NAMALWA (cell line): Measurements from ENCODE around the gene NAALAD2.
A peak's percentile ranks its signal among the peaks of the same experiment; 100 is the strongest.
"Not testable (repeated sequence)": the region's sequence is repeated elsewhere in the genome, so short reads cannot be mapped to it uniquely, and the experiment has no call there.

Experiments
- DNase-seq: peaks from one replicate; pipeline ENCODE4 v3.0.0-alpha.2; 2015; ENCODE audit warnings: low spot score

The NAALAD2 gene

DNA sequence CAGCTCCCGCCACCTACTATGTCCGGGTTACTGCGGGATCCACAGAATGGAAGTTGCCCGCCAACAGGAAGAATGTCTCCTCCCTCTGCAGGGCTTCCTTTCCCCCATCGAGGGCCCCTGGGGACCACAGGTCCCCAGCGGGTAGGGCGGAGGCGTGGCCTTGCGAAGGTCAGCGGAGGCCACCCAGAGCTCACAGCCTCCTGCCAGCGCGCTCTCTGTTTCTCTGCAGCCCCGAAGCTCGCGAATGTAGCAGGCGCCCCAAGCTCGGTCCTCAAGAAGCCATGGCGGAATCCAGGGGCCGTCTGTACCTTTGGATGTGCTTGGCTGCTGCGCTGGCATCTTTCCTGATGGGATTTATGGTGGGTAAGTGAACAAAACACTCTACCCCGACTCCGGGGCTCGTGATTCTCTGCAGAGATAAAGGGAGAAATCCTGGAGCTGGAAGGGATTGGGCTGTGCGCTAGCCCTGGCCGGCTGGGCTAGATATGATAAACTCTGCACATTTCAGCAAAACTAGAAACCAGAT lies at the start of gene NAALAD2:
Gene NAALAD2 (plus strand): TSS at position 186 of the 526 bp plus-strand sequence. CDS start 96 bp downstream, at position 282.
- no peak for DNase-seq

DNA sequence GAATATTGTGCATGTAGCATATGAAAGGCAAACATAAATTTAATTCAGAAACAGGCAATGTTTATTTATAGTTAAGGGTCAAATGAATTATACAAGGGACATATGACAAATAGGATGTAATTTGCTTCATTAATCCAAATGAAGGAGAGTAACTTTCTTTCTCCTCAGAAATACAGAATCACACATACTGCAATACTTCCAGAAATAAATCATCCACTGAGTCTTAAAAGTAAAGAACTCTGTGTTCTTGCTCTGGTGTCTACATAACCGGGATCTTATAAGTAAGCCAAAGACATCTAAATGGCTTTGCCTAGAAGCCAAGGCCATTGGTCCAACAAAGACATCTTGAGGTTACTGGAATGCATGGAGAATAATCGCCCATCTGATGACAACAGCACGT lies 48.8 kb upstream of the NAALAD2 start, which contains the start of gene UBTFL1:
Gene UBTFL1 (plus strand): TSS at position 301 of the 400 bp plus-strand sequence. CDS start 0 bp downstream, at position 301.
- DNase-seq, result not testable (repeated sequence)

DNA sequence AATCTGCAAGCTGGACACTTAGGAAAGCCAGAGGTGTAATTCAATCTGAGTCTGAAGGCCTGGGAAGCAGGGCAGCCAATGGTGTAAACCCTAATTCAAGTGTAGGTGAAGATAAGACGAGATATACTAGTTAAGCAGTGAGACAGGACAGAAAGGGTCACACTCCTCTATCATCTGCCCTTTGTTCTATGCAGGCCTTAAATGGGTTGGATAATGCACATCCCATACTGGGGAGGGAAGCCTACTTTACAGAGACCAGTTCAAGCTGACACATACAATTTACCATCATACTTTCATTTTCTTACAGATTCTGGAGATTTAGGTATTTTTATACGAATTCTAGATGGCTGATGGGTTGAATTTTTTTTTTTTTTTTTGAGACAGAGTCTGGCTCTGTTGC lies 45.7 kb upstream of the NAALAD2 start:
- not testable (repeated sequence) for DNase-seq

GRCh38 chr11:90095230-90095924 lies 39.1 kb upstream of the NAALAD2 start:
- DNase-seq, result not testable (repeated sequence)

DNA sequence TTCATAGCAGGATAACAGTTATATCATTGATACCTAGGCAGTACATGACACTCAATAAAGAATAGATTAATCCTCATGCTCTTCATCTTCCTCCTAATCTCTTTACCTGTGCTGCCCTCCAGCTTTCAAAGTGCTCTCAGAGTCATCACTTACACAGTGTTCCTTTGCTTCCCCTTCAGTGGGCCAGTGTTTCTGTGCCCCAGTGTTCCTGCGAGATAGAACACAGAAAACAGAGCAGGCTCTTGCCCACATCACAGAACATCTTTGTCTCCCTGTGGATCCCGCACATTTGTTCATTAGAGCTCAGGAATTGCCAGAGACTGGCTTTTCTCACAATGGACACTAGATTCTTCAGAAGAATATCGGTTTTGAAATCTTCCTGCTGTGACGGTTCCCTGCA lies 36.2 kb upstream of the NAALAD2 start:
- not testable (repeated sequence) for DNase-seq

DNA sequence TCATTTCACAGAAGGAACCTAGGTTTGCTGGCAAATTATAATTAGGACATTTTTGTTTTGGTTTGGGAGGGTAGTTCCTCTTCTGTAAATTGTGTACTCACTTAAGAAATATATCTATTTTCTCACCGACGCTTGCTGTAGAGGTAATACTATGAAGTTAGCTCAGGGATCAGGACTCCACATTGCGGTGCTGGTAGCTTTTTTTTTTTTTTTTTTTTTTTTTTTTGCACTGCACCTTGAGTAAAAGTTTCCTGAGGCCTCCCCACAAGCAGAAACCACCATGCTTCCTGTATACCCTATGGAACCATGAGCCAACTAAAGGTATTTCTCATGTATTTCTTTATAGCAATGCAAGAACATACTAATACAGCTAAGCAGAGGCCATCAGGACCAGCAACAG lies 34.0 kb upstream of the NAALAD2 start:
- no peak for DNase-seq

DNA sequence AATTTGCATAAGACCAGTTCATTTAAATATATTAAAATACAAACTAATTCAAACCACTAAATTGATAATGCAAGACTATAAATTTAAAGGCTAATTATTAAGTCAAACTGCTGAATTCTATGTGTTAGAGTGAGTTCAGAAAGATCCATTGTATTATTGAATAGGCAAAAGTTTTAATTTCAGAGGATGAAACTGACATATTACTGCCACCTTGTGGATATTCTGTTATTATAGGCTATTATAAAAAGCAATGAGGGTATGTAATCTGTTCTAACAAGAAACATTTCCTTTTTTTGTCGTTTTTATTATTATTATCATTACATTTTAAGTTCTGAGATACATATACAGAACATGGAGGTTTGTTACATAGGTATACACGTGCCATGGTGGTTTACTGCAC lies 20.9 kb upstream of the NAALAD2 start:
- peak; percentile 21 for DNase-seq

- DNase-seq, result no peak
These were observed 14.3 kb upstream of the NAALAD2 start for GRCh38 chr11:90120191-90120590.

DNA sequence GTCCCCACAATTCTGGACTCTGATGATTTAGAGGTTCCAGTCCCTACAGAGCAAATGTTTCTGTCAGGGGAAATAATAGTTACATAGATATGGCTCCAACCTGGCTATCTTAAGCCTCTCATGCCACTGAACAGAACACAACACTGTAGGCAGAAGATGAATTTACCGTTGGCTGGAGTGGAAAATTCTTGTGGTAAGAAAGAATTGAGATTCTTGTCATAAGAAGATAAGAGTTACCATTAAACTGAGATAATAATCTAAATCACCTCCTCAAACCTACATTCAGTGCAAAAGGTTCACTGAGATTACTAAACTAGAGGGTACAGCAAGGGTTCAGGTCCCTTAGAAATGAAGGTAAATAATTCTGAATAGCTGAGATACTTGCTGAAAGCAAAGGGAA lies 10.1 kb upstream of the NAALAD2 start:
- no peak for DNase-seq

- DNase-seq, result no peak
These were observed 9.5 kb upstream of the NAALAD2 start for GRCh38 chr11:90124946-90125345.

DNA sequence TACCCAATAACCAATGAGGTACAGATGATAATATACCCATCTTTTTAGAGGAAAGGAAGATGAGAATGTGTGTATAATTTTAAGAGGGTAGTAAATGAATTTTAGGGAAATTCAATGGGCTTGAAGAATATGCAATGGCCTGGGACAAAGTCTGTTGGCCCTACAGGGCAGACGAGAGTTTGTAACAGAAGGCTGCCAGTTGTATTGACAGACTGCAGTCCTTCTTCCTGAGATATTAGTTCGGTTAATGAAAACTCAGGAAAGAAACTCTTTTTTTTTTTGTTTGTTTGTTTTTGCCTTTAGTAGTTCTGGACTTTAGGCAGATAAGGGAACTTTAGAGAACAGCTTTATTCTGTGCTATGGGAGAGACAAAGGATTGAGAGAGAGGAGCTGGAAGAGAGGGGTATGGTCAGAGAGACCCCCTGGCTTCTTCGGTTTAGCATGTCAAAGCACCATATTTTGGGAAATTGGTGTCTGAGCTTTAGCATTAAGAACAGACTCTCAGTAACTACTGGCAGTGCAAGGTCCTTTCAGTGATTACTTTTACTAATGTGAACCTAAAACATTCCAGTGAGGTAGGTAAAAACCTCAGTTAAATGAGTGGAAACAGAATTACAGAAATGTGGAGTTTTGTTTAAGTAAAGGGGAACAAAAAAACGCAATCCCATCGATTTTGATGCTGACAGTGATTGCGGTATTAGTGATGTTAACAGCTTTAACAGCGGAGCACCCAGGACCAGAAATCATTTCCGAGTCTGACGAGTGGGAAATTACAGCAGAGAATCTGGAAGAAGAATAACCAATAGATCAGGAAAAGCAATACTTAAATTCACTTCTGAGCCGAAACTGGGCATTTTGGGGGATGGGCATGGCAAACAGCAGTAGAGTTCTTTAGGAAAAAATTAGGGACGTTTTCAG lies 644 bp upstream of the NAALAD2 start:
- DNase-seq, result no peak

DNA sequence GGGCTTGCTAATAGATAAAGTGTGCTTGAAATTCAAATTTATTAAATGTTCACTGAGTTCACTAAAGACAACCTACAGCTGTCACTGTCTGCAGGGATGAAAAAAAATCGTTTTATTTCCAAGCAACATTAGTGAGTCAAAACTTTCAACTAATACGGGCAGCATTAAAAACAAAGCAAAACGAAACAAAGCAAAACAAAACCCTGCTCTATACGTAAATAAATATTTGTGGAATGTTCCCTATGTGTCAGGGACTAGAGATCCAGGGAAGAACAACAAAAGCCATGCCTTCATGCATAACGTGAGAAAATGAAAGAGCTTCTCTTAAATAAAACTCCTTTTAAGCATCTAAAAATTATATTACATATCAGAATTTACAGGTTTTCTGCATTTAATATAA lies 553 bp downstream of the NAALAD2 start:
- no peak for DNase-seq

DNA sequence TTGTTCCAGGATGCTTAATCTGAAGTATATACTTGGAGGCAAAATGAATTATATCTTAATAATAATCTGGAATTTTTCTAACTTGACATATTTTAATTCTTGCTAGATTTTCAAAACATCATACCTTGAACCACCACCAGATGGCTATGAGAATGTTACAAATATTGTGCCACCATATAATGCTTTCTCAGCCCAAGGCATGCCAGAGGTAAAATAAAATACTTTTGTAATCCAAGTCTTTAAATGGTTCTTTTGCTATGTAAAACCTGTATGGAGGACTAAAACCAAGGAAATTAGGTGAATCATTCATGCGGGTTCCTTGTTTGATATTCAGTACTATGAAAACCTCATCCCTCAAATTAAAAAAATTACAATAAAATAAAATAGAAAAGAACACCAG lies 14.4 kb downstream of the NAALAD2 start:
- peak; percentile 13 for DNase-seq

DNA sequence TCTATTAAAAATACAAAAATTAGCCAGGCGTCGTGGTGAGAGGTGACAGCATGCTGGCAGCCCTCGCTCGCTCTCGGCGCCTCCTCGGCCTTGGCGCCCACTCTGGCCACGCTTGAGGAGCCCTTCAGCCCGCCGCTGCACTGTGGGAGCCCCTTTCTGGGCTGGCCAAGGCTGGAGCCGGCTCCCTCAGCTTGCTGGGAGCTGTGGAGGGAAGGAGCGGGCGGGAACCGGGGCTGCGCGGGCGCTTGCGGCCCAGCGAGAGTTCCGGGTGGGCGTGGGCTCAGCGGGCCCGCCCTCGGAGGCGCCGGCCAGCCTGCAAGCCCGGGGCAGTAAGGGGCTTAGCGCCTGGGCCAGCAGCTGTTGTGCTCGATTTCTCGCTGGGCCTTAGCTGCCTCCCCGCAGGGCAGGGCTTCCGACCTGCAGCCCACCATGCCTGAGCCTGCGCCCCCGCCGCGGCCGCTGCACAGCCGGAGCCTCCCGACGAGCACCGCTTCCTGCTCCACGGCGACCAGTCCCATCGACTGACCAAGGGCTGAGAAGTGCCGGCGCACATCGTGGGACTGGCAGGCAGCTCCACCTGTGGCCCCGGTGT lies 32.6 kb downstream of the NAALAD2 start:
- DNase-seq, result not testable (repeated sequence)

GRCh38 chr11:90167704-90168103 lies 33.2 kb downstream of the NAALAD2 start:
- not testable (repeated sequence) for DNase-seq

DNA sequence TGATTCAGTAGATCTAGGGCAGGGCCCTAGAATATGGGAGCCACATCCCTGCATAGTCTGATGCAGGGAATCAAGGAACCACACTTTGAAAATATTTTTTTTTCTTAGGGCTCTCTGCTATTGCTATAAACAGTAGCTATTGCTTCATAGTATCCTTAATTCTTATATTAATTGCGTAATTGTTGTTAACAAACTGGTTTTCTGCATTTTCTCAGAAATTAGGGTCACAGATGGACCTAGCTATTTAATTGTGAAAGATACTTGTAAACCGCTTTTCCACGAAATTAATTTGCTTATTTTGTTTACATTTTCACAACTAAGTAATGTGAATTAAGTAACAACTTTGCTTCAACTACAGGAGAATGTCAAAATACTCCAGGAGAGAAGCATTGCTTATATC lies 34.1 kb downstream of the NAALAD2 start:
- no peak for DNase-seq

- no peak for DNase-seq
These were observed 36.9 kb downstream of the NAALAD2 start for GRCh38 chr11:90171359-90171758.

GRCh38 chr11:90176069-90176468 lies 41.6 kb downstream of the NAALAD2 start:
- no peak for DNase-seq

- DNase-seq, result no peak
These were observed 44.3 kb downstream of the NAALAD2 start for GRCh38 chr11:90178751-90179150.

GRCh38 chr11:90179923-90180322 lies 45.5 kb downstream of the NAALAD2 start:
- no peak for DNase-seq

GRCh38 chr11:90187839-90188238 lies 53.4 kb downstream of the NAALAD2 start:
- no peak for DNase-seq

GRCh38 chr11:90189011-90189410 lies 54.5 kb downstream of the NAALAD2 start:
- DNase-seq, result no peak
